Measurements from ENCODE around the gene APC.

GRCh38 chr5:112787896-112788295 is 50.2 kb downstream of the APC start:
- TF ChIP-seq CTCF (IDR thresholded peaks at IDR 0.05; ENCODE audit: insufficient read depth, low read depth, low read length) (no peak), EZH2 (IDR thresholded peaks at IDR 0.05; ENCODE audit: insufficient read depth, low read length) (no peak)

Data from astrocyte (in vitro differentiated cells and primary cell).